Measurements from ENCODE around the gene NEIL3.

The NEIL3 gene

DNA sequence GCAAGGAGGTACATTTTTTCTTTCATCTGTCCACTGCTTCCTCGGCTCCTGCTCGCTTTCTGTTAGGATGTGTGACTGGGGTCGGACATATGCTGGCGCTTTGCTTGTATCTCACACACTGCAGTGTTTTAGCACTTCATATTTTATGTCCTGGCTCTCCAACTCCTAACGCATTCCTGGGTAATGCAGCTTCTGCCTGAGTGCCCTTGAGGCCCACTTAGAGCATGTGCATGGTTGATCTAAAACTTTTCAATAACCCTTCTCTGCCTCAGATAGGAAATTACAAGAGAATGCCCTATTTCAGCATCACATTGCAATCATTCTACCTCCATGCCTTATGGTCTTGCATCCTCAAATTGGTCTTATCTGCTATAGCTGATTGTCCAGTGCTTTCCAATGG lies 65.3 kb downstream of the NEIL3 start:
- no peak for DNase-seq

DNA sequence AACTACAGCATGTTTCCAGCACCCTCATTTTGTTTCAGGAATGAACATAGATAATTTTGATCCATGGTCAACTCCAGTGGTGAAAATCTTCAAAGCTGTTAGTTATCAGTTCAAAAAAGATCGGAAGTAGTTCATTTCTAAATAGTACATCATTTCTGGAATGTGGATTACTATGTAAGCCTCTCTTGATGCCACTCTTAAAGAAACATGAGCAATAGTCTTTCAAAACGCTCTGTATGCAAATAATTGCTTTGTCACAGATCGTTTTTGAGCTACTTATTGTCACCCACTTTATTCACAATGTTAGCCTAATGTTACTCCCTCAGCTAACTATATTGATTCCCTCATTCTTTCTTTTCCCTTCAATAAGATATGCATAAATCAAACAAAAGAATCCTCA lies 65.7 kb downstream of the NEIL3 start:
- no peak for DNase-seq

GRCh38 chr4:177376024-177376423 lies 66.3 kb downstream of the NEIL3 start:
- DNase-seq, result no peak

DNA sequence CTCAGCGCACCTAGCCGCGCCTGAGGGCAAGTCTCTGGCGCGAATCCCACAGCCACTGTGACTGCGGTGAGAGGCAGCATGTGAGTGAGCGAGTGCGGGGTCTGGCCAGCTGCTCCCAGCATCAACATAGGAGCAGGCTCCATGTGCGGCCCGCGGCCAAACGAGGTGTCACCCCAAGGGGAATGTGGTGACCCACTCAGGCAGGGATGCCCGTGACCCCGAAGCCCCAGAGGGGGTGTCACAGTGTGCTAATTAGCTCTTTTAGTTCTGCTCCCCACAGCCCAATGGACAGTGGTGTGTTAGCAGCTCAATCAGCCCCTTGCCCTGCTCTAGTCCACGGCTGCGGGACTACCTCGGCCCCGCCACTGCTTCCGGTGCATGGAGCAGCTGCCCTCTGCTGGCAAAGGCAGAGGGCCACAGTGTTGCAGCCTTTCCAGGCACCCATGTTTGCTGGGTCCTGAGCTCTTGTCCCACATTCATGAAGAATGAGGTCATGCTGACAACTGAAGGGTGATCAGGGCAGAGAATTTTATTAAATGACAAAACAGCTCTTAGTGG lies 71.1 kb downstream of the NEIL3 start:
- DNase-seq, result no peak

GRCh38 chr4:177381762-177382310 lies 72.2 kb downstream of the NEIL3 start:
- DNase-seq, result no peak

DNA sequence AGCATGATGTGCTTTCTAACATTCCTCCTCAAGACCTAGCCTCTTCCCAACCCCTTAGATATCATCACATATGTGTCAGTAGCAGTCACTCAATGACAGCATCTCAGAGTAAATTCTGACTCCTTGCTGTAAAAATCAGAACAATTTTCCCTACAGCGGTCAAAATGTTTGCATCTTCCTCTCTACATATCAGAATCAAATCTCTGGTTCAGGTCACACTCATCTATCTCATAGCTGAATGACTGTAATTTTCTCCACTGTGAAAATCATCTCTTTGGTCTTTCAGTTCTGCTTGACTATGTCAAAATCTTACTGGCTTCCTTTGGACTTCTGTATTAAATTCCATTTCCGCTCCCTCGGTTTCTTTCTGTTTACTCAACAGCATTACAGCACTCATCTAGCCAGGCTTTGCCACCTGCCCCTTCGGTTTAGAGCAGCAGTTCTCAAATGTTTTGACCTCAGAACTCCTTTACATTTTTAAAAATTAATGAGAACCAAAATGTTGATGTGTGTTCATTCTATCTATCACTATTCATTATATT lies 75.3 kb downstream of the NEIL3 start:
- no peak for DNase-seq

GRCh38 chr4:177385576-177386277 lies 76.1 kb downstream of the NEIL3 start:
- DNase-seq, result no peak

GRCh38 chr4:177386278-177386815 lies 76.7 kb downstream of the NEIL3 start:
- no peak for DNase-seq

- no peak for DNase-seq
These were observed 81.6 kb downstream of the NEIL3 start for GRCh38 chr4:177391287-177391686.

GRCh38 chr4:177391953-177392352 lies 82.3 kb downstream of the NEIL3 start:
- no peak for DNase-seq

DNA sequence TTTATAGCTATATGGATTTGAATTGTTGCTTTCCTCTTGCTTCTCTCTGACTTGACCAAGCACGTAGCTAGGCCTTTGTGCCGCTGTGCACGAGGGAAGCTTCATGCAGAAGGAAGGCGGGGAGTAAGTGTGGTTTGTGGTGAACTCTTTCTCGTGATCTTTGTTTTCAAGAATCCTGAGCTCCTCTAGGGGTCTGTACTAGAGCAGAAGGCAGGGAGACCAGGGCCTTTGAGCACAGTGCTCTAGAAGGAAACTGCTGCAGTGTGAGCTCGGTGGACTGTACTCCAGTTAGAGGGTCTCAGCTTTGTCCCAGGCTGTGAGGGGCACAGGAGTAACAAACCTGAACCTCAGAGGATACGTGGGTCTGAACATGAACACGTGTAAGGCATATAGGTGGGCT lies 83.6 kb downstream of the NEIL3 start:
- DNase-seq, result no peak

DNA sequence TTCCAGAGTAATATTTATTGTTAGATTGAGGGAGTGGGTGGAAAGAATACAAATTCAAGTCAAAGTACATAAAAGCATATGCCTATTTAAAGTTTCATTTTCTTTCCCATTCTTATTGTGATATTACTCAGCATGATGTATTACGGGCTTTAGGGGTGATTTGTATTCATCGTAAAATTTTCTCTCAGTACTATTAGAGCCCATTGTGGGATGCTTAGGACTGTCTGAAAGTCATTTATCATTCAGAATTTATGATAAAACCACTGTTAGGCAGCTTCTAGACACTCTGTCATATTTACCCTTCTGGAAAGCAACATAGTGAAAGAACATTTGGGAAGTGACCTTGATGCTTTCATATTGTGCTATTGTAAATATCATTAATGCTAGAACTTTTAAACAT lies 86.7 kb downstream of the NEIL3 start:
- no peak for DNase-seq

DNA sequence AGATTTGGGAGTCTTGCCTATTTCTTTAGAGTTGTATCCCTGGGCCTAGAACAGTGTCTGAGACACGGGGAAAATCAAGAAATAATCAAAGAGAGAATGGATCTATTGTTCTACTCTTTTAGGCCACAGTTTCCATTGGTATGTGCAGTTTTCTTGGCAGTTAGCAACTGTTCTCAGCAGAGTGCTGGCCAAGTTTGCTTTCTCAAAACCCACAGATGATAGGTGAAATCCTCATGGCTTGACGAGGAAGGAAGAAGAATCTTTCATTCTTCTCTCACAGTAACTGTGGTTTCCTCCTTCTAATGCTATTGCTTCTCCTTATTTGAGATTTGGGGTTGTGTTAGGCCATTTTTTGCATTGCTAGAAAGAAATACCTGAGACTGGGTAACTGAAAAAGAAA lies 90.4 kb downstream of the NEIL3 start:
- DNase-seq, result no peak

- DNase-seq, result no peak
These were observed 92.1 kb downstream of the NEIL3 start for GRCh38 chr4:177401658-177402273.

DNA sequence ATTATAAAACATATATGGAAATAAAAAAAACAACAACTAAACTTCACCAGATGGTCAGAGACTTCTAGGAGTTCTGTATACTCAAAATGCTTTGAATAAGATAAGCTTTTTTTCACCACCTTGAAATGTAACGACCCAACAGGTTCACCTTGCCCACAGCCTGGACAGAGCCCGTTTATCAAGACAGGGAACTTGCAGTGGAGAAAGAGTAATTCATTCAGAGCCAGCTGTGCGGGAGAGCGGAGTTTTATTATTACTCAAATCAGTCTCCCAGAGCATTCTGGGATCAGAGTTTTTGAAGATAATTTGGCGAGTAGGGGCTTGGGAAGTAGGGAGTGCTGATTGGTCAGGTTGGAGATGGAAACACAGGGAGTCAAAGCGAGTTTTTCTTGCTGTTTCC lies 94.1 kb downstream of the NEIL3 start:
- no peak for DNase-seq

DNA sequence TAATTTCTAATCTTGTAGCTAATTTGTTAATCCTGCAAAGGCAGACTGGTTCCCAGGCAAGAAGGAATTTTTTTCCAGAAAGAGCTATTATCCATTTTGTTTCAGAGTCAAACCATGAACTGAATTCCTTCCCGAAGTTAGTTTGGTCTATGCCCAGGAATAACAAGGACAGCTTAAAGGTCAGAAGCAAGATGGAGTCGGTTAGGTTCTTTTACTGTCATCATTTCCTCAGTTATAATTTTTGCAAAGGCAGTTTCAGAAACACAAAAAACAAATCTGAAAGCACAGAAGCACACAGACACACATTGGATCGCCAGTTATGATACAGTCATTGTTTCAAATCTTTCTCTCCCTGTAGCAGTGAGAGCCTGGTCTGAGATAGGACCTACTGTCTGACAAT lies 94.7 kb downstream of the NEIL3 start:
- no peak for DNase-seq

GRCh38 chr4:177404986-177405385 lies 95.3 kb downstream of the NEIL3 start:
- DNase-seq, result no peak

- DNase-seq, result no peak
These were observed 95.8 kb downstream of the NEIL3 start for GRCh38 chr4:177405508-177405907.

- DNase-seq, result no peak
These were observed 98.3 kb downstream of the NEIL3 start for GRCh38 chr4:177408023-177408422.

- no peak for DNase-seq
These were observed 100.9 kb downstream of the NEIL3 start for GRCh38 chr4:177410566-177410965.

DNA sequence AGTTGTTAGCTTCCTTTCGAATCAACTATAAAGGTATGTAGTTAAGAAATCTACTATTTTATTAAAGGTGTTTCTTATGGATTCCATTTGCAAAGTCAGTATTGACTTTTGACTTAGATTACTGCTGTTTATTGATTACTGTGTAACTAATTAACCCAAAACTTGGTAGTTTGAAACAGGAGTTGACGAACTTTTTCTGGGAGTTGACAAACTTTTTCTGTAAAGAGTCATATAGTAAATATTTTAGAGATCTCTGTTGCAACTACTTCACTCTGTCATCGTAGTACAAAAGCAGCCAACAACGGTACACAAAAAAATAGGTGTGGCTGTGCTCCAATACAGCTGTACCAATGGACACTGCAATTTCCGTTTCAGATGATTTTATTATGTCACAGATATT lies 102.3 kb downstream of the NEIL3 start:
- no peak for DNase-seq
